ENCODE data around the gene CHRM4.

- no peak for TF ChIP-seq POLR2A (IDR thresholded peaks at IDR 0.05; ENCODE audit: low read depth, low read length)
- no peak for TF ChIP-seq TAF1 (IDR thresholded peaks at IDR 0.05; ENCODE audit: low read depth, low read length)
- TF ChIP-seq POLR2AphosphoS5 (IDR thresholded peaks at IDR 0.05; ENCODE audit: low read depth, low read length), result no peak
Measured at GRCh38 chr11:46404476-46405017, 13.0 kb upstream of the CHRM4 start.

Data from GM12891 (cell line).